ENCODE results near the gene CUL2.

Gene CUL2

GRCh38 chr10:35058686-35059085, 31.5 kb downstream of the CUL2 start:
- Histone ChIP-seq H3K79me2 (ENCODE audit: insufficient read depth, low read length) (no peaks in the 10 kb centered on the region), H2AFZ (ENCODE audit: low read depth, low read length, severe bottlenecking) (no peak overlapping the region), H3K27me3 (ENCODE audit: low read length) (no peaks in the 10 kb centered on the region), H3K27ac (ENCODE audit: low read depth, low read length) (no peak overlapping the region), H3K9me3 (ENCODE audit: insufficient read depth, low read length) (no peaks in the 10 kb centered on the region), H3K4me3 (ENCODE audit: insufficient read depth, low read length, poor library complexity, severe bottlenecking) (no peak overlapping the region), H3K9ac (ENCODE audit: low read length) (no peak overlapping the region), H3K36me3 (ENCODE audit: low read length) (peaks cover 19% of the 10 kb centered on the region), H3K4me2 (ENCODE audit: low read depth, low read length, poor library complexity, severe bottlenecking) (no peak overlapping the region), H3F3A (ENCODE audit: insufficient read depth) (no peaks in the 10 kb centered on the region), H3K9me2 (replicated peaks; ENCODE audit: insufficient read depth, low read length) (no peaks in the 10 kb centered on the region), H4K20me1 (ENCODE audit: low read depth, low read length) (no peaks in the 10 kb centered on the region)
- no peak for TF ChIP-seq EZH2phosphoT487 (conservative IDR thresholded peaks at IDR 0.05; ENCODE audit: low read length)
- TF ChIP-seq CTCF (IDR thresholded peaks at IDR 0.05; ENCODE audit: insufficient read depth, low read length, poor library complexity, severe bottlenecking) = no peak

GRCh38 chr10:35058134-35058533, 32.0 kb downstream of the CUL2 start:
- H4K20me1 ChIP-seq (ENCODE audit: low read depth, low read length) = no peaks in the 10 kb centered on the region
- no peaks in the 10 kb centered on the region for H3K9me3 ChIP-seq (ENCODE audit: insufficient read depth, low read length)
- H3K79me2 ChIP-seq (ENCODE audit: insufficient read depth, low read length) = no peaks in the 10 kb centered on the region
- H3K9me2 ChIP-seq (replicated peaks; ENCODE audit: insufficient read depth, low read length) = no peaks in the 10 kb centered on the region
- H3K9ac ChIP-seq (ENCODE audit: low read length) = no peak overlapping the region
- TF ChIP-seq EZH2phosphoT487 (conservative IDR thresholded peaks at IDR 0.05; ENCODE audit: low read length) (no peak), CTCF (IDR thresholded peaks at IDR 0.05; ENCODE audit: insufficient read depth, low read length, poor library complexity, severe bottlenecking) (no peak)
- H2AFZ ChIP-seq (ENCODE audit: low read depth, low read length, severe bottlenecking) = no peak overlapping the region
- no peak overlapping the region for H3K4me3 ChIP-seq (ENCODE audit: insufficient read depth, low read length, poor library complexity, severe bottlenecking)
- no peaks in the 10 kb centered on the region for H3K27me3 ChIP-seq (ENCODE audit: low read length)
- no peaks in the 10 kb centered on the region for H3F3A ChIP-seq (ENCODE audit: insufficient read depth)
- no peak overlapping the region for H3K27ac ChIP-seq (ENCODE audit: low read depth, low read length)
- peaks cover 22% of the 10 kb centered on the region for H3K36me3 ChIP-seq (ENCODE audit: low read length)
- H3K4me2 ChIP-seq (ENCODE audit: low read depth, low read length, poor library complexity, severe bottlenecking) = no peak overlapping the region

GRCh38 chr10:35056686-35057085, 33.5 kb downstream of the CUL2 start:
- H3K4me3 ChIP-seq (ENCODE audit: insufficient read depth, low read length, poor library complexity, severe bottlenecking) = no peak overlapping the region
- H3K4me2 ChIP-seq (ENCODE audit: low read depth, low read length, poor library complexity, severe bottlenecking) = no peak overlapping the region
- no peaks in the 10 kb centered on the region for H3K27me3 ChIP-seq (ENCODE audit: low read length)
- no peaks in the 10 kb centered on the region for H3K9me3 ChIP-seq (ENCODE audit: insufficient read depth, low read length)
- H4K20me1 ChIP-seq (ENCODE audit: low read depth, low read length) = no peaks in the 10 kb centered on the region
- TF ChIP-seq EZH2phosphoT487 (conservative IDR thresholded peaks at IDR 0.05; ENCODE audit: low read length) (no peak), CTCF (IDR thresholded peaks at IDR 0.05; ENCODE audit: insufficient read depth, low read length, poor library complexity, severe bottlenecking) (no peak)
- H3K9me2 ChIP-seq (replicated peaks; ENCODE audit: insufficient read depth, low read length) = no peaks in the 10 kb centered on the region
- H3K9ac ChIP-seq (ENCODE audit: low read length) = no peak overlapping the region
- H3F3A ChIP-seq (ENCODE audit: insufficient read depth) = no peaks in the 10 kb centered on the region
- no peak overlapping the region for H2AFZ ChIP-seq (ENCODE audit: low read depth, low read length, severe bottlenecking)
- no peak overlapping the region for H3K27ac ChIP-seq (ENCODE audit: low read depth, low read length)
- no peaks in the 10 kb centered on the region for H3K79me2 ChIP-seq (ENCODE audit: insufficient read depth, low read length)
- H3K36me3 ChIP-seq (ENCODE audit: low read length) = peaks cover 17% of the 10 kb centered on the region
